GM18870 (cell line): Measurements from ENCODE around the gene SLC8A1.

ENCODE experiments used
- ATAC-seq: cut with Tn5 transposase; IDR thresholded peaks from one replicate; pipeline ENCODE4 v1.9.1; 2021; ENCODE audit warnings: moderate library complexity; ENCODE audit not compliant: unreplicated experiment

SLC8A1 gene

DNA sequence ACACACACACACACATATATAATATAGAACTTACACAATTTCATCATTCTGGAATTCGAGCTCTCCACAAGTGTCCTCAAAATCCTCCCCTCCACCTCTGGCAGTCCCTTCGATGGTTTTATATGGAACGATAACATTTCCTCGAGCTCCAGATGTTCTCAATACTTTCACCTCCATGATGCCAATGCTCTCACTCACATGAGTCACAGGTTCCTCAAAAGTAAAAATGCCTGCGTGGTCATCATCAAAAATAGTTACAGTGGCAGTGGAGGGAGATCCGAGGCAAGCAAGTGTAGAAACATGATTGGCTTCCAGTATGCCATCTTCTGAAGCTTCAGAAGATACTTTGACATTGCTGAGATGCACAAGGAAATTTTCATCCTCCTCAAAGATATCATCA is 23.5 kb downstream of the SLC8A1 start:
- ATAC-seq, result no peak

DNA sequence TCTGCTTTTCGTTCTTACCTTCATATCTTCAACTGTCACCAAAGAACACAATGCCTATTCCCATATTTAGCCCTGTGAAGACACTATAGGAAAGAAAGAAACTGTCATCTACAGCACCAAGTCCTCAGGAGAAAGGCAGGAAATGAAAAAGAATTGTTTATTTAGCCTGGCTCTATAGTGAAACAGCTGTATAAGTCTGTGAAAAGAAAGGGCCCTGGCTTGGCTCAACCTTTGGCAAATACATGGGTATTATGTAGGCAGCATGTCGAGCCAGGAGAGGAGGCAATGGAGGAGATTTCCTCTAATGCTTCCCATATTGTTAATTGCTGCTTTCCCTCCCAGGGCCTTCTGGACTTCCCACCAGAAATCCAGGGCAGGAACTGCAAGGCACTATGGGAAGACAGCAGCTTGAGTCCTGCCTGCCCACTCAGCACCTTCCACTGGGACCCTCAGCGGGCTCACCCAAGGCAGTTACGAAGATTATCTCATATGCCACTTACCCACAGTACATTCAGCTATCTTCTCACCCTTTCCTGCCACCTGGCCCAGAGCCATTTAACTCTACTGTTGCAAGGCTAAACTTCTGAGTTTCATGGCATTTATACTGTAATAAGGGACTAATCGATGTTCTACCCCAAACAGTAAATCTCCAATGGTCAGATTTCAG is 30.1 kb downstream of the SLC8A1 start:
- ATAC-seq, result no peak

DNA sequence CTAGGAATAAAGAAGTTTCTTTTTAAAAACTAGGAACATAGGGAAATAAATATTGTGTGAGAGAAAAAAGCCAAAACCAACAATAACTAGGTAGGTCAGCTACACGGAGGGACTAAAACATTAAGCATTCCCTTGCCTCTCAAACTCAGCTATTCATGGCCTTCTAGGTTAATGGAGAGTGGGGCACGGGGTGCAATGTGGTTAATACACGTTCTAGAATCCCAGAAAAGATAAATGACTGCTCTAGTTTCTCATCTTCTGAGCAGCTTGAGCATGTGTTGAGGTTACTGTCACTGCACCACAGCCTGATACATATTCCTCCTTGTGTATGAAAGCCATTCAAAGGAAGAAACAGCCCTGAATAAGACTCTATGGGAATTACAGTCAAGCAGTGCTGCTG is 31.4 kb downstream of the SLC8A1 start:
- no peak for ATAC-seq

DNA sequence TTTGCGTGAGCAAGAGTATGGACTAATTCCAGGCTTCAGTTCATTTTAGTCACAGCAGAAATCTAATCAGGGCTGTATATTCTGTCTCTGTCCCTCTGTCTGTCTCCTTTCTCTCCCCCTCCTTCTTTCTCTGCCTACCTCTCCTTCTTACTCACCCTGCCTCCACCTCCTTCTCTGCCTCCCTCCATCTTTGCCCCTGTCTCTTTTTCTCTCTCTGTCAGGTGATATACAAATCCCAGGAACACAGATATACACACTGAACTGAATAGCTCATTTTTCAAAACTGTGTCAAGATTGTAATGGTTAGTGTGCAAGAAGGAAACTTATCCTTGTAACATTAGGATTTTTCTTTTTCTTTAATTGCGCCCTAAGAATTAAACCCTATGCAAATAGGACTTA is 32.5 kb downstream of the SLC8A1 start:
- no peak for ATAC-seq

DNA sequence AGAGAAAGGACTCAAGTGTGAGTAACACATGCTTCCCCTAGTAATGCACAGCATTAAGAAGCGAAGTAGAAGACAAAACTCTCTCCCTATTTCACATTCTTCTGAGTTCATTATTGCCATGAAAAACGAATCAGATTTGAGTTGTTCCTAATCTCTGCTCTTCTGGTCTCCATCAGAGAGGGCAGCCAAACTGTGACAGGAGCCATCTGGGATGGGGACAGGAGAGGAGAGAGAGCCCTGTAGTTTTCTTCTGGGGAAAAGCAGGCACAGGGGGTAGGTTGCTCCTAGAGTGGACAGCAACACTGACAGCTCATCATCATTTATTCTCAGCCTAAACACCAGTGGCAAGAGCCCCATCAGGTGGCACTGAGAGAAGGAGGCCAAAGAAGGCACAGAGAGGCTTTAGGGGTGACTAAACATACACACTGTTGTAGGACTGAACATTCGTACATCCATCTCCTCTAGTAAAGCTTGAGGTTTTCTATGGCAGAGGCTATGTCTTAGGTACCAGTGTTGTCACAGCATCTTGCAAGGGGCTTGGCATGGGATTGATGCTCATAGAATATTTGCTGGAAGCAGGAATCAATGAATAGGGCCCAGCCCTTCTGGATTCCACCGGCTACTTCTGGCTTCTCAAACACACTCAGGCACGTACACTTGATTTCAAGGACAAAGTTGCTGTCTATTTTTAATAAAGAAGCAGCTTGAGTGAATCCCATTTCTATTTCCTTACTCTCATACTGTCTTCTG is 33.1 kb downstream of the SLC8A1 start:
- no peak for ATAC-seq

DNA sequence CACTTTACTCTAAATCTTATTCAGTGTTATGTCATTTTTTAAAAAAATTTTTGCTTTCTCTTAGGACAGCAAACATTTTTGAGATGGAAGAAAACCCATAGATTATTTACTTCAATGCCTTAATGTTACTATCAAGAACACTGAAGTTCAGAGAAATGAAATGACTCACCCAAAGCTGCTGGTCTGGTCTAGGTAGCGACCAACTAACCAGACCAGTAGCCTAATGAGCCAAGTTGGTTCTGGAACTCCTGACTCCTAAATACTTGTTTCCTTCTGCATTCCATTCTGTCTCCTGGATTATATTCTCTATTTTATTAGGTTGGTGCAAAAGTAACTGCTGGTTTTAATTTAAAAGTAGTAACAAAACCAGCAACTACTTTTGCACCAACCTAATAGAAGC is 35.4 kb downstream of the SLC8A1 start:
- no peak for ATAC-seq

DNA sequence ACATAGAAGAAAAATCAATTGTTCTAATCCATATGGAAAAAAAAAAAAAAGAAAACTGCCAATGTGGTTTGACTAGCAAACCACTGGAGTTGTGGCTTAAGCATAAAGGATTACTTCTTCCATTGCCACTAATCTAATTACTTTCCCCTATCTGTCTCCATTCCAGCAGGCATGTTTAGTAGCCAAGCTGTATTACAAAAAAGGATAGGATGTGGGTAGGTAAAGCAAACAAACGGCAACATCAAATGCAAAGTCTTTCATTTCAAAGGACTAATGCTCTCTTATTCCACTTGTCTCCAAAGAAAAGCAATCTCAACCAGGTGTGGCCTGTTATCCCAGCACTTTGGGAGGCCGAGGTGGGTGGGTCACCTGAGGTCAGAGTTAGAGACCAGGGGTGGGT is 36.5 kb downstream of the SLC8A1 start:
- ATAC-seq, result no peak

DNA sequence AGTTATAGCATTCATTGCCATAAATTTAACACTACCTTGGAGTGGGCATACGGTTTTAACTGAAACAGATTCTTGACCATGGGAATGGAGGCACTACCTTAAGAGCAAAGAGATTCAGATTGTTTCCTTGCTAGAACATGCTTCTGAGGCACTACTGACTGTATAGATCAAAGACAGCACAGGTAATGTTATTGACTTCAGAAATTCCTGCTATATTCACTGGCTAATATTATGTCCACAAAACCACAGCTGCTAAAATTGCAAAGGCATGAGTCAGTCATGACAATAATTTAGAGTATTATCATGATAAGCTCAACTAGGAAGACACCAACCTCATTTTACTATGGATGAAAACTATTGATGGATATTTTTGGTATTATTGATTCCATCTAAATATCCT is 39.4 kb downstream of the SLC8A1 start:
- ATAC-seq, result no peak

DNA sequence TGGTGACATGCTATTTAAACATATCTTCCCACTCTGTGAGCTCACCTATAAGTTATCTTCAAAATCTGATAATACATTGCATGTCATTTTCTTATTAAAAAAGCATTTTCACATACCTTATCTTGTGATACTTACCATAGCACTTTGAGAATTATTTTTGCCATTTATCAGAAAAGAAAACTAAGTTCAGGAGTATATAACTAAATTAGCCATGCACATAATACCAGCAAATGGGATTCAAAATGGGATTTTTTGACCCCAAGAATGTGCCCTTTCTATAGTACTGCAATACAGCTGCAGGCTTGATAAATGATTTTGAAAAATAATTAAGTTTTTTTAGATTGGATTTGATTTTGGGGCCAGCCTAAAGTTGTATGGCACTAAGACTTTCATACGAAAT is 41.2 kb downstream of the SLC8A1 start:
- ATAC-seq, result no peak

DNA sequence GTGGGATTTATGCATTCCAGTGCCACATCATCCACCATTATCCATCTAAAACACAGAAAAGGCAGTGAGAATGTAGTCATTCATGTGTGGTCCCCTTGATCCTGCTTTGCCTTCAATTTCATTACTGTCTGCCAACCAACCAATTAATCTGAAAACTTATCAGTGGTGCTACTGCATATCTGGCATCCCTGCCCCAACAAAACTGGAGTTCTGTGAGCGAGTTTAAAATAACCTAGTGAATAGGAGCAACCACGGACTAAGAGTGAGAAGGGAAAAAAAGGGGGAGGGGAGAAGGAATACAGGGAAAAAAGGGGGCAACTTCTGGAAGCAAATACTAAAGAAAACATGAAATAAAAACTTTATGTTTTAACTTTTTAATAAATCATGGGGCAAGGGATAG is 42.2 kb downstream of the SLC8A1 start:
- ATAC-seq, result no peak

DNA sequence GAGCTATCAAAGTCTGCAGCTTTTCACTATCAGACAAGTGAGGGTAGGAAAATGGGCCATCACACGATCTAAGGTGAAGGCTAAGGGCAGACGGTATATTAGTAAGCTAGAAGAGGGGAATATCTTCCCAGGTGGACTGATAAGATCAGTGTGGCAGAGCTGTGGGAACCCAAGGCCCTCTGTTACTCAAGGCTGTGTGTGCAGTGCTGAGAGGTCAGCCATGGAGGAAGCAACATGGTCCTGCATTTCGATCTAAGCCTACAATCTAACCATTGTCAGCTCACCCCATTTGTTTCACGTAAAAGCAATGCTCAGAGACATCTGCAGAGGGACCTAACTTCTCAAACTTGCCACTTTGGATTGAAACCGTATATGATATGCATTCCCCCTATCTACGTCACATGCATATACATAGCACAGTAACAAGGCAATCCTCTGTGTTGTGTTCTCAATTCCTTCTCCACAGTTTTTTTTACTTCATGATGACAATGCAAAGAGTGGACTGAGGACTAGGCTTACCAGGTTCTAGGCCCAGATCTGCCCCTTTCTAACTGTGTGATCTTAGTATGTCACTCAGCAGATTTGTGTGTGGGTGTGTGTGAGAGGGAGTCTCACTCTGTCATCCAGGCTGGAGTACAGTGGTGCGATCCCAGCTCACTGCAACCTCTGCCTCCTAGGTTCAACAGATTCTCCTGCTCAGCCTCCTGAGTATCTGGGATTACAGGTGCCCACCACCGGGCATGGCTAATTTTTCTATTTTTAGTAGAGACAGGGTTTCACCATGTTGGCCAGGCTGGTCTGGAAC is 45.2 kb downstream of the SLC8A1 start:
- no peak for ATAC-seq

DNA sequence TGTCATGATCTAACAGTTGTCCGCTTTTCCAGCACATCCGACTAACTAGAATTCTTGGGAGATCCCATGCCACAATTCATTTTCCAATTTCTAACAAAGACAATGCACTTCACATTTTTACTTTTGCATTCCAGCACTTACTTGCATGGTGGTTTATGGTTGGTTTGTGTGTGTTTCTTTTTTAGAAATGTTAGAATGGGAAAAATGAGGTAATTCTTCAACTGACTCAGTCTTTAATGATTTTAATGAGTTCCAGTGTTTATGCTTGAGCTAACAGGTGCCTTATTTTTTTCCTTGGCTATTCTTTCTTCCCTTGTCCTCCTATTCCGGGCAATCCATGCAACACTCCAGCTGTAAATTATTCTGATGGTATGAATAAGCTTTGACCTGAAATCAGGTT is 46.4 kb downstream of the SLC8A1 start:
- no peak for ATAC-seq

DNA sequence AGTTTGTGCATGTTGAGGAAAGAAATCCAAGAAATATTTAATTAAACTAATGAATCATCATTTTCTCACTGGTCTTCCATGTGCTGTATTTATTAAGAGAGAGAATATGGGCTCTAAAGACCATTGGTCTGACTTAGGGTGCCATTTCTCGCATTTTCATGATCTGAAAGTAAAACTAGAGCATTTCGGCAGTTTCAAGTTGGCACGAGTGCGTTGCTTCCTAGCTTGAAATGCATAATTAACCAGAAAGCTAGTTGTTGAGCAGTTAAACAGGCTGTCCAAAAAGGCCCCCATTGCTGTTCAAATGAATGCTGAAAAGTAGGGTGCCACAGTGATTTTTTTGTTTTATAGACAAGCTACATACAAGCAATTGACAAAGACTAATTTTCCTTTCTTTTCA is 47.4 kb downstream of the SLC8A1 start:
- ATAC-seq, result no peak

DNA sequence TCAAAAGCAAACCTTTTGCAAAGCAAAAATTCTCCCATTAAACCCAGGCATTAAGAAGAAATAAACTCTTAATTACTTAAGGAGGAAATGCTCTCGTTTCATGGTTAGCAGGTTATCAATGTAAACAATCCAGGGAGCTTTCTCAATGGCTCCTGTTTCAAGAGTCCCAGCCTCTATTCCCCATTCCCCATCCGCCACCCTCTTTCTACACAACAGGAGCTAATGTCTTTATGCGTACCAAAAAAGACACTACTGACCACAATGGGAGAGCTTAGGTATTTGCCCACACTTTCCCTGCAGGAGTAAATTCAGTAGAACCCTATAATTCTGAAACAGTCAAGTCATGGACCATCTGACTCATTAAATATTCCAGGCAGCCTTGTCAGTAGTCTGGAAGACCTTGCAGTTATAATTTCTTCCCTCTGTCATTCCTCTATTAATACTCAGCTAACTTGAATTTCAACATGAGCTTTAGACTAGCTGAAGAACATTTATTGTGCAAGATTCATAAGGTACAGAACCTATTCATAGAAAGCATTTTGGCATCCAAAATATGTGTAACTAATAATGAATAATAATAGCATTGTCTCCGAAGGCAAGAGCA is 48.6 kb downstream of the SLC8A1 start:
- no peak for ATAC-seq

DNA sequence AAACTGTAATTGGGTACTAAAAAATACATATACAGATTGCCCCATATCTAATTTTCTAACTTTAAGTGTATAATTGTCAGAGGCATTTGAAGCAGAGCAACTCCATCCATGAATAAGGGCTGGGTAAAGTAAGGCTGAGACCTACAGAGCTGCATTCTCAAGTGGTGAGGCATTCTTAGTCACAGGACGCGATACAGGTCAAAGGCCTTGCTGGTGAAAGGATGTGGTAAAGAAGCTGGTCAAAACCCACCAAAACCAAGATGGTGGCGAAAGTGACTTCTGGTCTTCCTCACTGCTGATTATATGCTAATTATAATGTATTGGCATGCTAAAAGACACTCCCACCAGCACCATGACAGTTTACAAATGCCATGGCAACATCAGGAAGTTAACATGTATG is 50.0 kb downstream of the SLC8A1 start:
- no peak for ATAC-seq

DNA sequence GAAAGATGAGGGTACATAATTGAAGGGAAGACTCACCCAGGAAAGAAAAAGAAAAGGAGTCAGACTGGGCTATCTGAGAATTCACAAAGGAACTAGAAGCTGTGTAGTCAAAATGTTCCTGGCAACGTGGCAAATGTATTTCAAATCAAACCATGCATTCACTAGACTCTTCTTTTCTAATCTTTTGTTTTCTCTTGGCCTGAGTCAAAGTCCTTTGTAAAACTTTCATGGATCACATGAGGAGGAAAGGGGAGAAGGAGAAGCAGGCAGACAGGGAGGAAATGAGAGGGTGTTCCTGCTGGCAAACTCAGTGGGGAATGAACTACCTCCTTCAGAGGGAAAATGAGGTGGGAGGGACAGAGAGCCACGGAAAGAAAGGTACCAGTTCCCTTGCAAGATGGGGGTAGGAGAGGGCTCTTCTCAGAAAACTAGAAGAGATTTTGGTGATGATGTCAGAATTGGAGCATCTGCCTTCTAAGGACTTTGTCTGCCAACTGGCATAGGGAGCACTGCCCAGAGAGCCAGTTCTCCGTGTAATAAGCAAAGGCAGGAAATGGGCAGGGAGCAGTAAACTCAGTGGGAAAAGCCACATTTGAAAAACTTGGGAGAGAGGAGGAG is 51.4 kb downstream of the SLC8A1 start:
- ATAC-seq, result no peak

DNA sequence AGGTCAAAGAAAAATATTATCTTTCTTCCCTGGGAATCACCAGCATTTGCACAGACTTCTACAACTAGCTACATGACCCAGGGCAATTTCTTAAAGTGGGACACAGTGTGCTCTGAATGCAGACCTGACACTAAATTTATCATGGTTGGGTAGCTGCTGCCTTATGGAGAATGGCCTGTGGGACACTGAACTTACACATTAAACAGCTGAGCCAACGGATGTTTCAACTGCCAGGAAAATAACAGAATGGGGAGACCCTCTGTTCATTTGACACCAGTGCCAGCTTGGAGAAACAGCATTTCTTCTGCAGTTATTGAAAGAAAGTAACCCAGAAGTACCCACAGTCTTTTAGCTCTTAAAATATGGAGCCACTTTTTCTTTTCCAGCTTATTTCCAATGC is 54.1 kb downstream of the SLC8A1 start:
- ATAC-seq, result no peak

DNA sequence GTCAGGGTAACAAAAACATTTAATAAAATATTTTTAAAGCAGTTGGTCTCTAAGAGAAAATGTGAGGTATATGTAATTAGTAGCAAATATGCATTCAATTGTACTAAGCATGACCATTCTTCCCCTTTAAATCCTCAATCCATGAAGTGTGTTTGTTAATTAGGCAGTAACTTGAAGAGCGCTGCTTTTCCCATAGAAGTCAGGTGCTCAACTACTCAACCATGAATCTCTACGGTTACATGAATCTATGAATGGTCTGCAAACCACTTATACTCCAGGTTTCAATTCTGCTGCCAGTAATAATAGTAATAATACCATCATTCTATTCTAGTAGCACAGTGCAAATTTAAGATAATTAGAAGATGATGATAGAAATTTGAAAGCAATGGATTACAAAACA is 55.8 kb downstream of the SLC8A1 start:
- ATAC-seq, result no peak

DNA sequence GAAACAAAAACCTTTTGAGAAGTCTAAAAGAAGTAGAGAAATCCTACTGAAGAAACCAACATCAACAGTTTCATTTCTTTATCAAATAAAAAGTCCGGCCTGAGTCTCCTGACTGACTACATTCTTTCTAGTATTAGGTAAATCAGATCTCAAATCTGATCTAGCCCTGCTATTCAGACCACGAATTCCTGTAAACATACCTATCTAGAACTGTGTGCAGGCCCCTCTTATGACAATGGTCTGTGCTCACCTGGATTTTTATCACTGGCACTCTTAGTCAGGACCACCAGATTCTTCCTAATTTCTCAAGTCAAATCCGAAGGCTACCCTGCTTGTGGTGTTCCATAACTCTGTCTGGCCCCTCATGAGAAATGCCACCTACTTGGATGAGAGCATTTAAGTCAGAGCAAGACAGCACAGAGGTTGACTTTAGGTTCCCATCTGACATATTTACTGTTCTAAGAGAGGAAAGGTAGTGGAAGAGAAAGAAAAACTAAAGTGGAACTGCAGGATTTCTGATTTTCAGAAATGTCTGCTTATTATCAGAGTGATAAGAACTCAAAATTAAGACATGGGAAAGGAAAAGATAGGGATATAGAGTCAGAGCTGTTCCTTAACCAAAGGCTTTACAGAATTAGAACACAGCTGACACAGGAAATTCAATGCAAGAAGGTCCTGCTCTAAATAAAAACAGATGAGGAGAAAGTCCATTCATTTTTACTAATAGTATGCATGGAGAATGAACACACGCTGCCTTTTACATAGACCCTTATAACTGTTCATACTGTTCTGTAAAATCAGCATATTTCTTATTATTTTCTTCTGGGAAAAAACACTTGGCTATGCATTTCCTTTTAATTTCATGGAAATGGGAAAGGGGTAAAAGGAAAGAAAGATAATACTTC is 56.5 kb downstream of the SLC8A1 start:
- ATAC-seq, result no peak

DNA sequence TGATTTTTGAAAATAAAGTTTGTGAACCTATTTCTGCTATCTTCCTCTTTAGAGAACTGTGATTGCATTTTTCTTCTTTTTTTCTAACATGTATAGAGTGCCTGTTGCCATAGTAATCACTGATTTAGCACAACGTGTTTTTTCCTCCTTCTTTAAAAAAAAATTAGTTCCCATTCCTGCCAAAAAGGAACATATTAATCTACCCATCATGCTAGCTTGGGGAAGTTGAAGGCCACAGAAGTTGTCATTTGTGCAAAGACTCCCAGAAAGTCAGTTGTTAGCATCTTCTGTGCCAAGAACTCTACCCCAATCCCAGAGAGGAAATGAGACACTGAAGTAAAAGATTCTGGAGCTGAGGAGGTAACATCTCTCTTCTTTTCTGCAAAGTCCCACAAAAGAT is 57.3 kb downstream of the SLC8A1 start:
- ATAC-seq, result no peak
